Measurements from ENCODE around the gene IDH3G. TPM values are rescaled to one million over a fixed set of nuclear protein-coding genes. Genes with fewer than 3 reads are reported as not detected.

The IDH3G gene
- total RNA-seq, 1 donor from 2014 or later, result 35.1 TPM

- DNase-seq, result no peak
Measured at GRCh38 chrX:153814591-153815315, 20.6 kb upstream of the IDH3G start.

- DNase-seq, result no peak
Measured at GRCh38 chrX:153813161-153813560, 19.0 kb upstream of the IDH3G start.

DNA sequence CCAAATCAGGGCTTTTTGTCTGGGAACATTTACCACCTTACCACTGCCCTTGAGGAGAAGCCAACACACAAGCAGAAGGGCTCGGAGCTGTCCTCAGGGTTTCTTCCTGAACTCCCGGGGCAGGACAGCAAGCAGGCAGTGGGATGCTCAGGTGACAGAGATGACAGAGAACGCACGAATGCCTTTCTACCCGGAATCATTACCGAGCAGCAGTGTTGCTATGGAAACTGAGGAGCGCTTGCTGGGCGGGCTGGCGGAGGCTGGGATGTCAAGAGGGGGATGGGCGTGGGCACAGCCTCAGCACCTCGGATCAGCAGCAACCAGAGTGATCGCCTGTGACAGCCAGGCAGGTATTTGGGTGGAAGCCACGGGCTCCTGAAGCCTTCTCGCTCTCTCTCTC is 18.0 kb upstream of the IDH3G start:
- no peak for DNase-seq

DNA sequence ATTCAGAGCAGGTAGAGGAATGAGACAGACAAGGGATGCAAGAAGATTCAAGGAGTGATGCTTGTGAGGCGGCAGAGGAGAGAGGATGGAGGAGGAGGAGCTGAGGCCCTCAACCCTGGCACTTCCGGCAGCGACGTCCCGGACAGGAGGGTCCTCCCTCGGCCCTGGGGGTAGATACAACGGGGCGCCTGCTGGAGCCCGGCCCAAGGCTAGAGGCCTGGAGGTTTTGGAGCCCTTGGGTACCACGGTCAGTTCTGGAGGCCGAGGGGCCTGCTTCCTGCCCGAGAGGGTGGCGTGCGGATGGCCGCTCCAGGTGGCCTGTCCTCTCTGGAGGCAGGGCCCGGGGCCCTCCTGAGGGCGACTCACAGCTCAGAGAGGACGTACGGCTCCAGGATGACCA is 13.8 kb upstream of the IDH3G start:
- no peak for DNase-seq

- no peak for DNase-seq
Measured at GRCh38 chrX:153806999-153807575, 12.9 kb upstream of the IDH3G start.

GRCh38 chrX:153805436-153805835 is 11.3 kb upstream of the IDH3G start:
- DNase-seq, result no peak

DNA sequence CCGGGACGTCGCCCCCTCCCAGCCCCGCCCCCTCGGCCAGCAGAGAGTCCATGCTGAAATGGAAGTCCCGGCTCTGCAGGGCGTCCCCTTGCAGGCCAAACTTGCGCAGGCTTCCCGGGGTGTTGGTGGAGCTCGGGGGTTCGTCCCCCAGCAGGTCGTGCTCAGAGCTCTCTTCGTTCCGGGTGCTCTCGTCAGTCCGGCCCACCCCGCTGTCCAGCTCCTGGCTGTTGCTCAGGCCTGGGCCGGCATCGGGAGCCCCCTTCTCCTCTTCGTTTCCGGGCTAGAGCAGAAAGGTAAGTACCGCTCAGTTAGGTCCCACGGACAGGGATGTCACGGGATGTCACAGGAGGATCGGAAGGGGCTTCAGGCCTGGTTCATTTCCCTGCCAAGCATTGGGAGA is 10.4 kb upstream of the IDH3G start:
- no peak for DNase-seq

- DNase-seq, result no peak
Measured at GRCh38 chrX:153804100-153804595, 10.0 kb upstream of the IDH3G start.

GRCh38 chrX:153803211-153804099 is 9.3 kb upstream of the IDH3G start:
- DNase-seq, result no peak

DNA sequence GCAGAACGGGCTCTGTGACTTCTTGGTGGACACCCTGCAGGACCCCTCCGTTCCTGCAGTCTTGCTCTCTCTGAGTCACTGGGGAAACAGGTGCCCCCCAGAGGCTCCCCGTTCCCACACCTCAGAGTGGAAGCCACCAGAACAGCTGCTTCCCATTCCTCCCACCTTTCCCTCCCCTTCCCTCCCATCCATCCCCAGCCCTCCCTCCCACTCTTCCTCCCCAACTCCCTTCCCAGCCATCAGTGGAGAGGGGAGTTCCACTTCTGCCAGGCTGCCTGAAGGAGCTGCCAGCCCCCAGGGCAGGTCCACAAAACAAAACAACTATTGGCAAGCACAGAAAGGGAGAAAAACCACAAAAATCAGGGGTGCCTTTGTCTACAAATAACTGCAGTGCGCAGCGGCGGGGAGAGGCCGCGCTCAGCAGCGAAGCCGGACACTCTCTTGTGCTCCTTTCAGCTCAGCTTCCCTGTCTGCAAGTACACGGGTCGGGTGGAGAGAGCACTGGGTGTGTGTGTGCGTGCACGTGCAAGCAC is 8.4 kb upstream of the IDH3G start:
- no peak for DNase-seq

DNA sequence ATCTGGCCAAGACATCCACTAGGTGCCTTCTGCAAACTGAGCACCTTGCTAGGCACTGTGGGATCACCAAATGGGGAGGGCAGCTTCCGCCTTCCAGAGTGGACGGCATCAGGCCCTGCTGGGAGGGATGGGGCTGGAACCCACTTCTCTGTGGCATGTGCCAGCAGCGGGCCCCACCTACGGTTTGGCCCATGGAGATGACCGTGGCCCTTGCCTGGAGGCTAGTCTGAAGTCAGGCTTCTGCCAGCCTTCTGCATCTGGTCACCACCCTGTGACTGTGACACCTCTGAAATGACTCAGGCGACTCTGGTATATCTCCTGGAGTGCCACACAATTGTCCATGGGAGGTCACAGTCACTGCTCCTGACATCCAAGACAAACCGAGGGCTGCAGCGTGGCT is 7.5 kb upstream of the IDH3G start:
- DNase-seq, result no peak

DNA sequence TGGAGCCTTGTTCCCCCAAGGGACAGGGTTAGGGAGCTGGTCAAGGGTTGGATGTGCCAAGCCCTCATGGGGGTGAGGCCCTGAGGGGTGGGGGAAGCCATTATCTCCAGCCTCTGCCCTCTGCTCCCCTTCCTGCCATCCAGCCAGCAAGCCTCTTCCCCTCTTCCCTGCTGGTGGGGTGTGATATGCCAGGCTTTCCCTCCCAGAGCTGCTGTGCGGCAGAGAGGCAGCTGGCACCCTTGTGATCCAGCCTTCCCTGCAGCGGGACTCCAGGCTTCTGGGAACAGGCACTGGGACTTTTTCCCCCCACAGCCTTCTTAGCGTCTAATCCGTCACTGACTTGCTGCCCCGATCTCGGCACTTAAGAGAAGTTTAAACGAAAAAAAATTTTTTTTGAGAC is 6.6 kb upstream of the IDH3G start:
- no peak for DNase-seq

- DNase-seq, result no peak
Measured at GRCh38 chrX:153800177-153800722, 6.1 kb upstream of the IDH3G start.

- DNase-seq, result no peak
Measured at GRCh38 chrX:153799326-153799725, 5.2 kb upstream of the IDH3G start.

- DNase-seq, result no peak
Measured at GRCh38 chrX:153797415-153798015, 3.3 kb upstream of the IDH3G start.

DNA sequence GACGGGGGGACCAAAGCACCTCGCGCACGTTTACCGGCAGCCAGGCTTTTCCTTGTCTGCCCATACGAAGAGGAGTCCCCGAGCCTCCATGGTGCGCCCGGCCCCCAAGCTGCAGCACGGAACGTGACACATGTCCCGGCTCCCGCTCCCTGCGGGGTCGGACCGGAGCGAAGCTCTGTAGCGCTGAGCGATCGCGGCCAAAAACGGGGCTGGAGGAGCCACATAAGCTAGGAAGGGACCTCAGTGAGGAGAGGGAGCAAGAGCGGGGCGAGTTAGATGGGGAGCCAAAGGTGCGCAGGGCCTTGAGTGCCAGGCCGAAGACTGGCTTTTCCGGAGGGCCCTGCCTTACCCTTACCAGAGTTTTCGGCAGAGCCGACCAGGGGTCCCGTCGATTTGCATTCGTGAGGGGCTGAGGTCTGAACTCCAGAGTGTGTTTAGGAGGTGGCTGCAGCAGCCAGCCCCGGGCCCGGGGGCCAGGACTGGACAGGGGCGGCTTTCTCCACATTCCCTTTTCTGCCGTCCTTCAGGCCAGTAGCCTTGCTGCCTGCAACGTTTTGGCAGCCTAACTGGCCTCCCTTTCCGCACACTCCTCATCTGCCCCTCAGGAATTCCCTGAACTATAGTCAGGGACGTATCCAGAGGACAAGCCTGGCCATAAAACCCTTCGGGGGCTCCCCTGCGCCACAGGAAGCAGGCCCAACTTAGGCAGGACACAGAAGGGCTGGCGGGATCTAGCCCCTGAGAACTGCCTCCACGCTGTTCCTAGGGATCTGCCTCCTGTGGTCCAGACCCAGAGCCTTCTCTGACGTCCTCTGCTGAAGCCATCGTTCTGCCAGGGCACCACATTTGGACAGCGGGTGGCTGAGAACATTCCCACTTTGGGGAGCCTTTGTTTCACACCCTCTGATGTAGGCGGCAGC is 982 bp upstream of the IDH3G start:
- DNase-seq, result peak; percentile 17

GRCh38 chrX:153793291-153793690 is 884 bp downstream of the IDH3G start:
- DNase-seq, result peak; percentile 16

GRCh38 chrX:153792368-153792767 is 1.8 kb downstream of the IDH3G start:
- DNase-seq, result no peak

GRCh38 chrX:153791104-153791852 is 2.9 kb downstream of the IDH3G start:
- no peak for DNase-seq

DNA sequence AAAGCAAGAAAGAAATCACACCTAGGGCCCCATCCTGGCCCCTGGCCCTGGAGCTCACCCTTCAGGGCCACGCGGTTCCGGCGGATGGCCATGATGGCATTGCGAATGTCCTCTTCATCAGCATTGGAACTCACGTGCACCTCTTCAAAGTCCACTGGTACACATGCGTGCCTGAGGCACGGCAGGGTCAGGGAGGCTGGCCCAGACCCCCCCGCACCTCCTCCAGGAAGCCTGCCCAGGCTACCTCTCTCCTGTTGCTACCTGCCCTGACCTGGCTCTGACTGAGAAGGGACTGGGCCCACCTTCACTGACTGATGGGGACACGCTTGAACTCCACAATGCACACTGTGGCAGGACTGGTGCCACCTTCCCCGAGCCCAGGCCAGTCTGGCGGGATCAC is 4.5 kb downstream of the IDH3G start:
- DNase-seq, result no peak

DNA sequence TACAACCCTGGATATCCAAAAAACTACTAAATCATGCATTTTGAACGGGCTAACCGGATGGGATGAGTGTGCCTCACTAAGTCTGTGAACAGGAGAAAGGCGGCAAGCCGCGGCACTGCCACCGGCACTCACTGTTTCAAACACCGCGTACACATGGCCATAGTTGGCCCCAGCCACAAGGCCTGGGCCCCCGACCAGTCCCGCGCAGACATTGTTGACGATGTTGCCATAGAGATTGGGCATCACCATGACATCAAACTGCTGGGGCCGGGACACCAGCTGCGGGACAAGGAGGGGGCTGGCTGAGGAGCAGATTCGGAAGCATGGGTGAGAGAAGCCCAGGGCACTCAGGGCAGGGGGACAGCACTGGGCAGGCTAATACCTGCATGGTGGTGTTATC is 7.5 kb downstream of the IDH3G start:
- no peak for DNase-seq

All from dermis blood vessel endothelial cell (primary cell).